Activated CD8-positive, alpha-beta memory T cell treated with anti-CD3 and anti-CD28 coated beads, Interleukin-2, amount 50 U/mL, for 24 hours (primary cell): ENCODE measurements around the gene WNT3.
"Not testable (repeated sequence)": the region's sequence is repeated elsewhere in the genome, so short reads cannot be mapped to it uniquely, and the experiment has no call there.

ENCODE experiments used
- DNase-seq: peaks from one replicate; pipeline ENCODE4 v3.0.0-alpha.2; 2020; ENCODE audit errors: extremely low read depth

The WNT3 gene

GRCh38 chr17:46765453-46765852 is 53.0 kb downstream of the WNT3 start:
- DNase-seq = no peak

- no peak for DNase-seq
Measured at GRCh38 chr17:46764709-46765401, 53.6 kb downstream of the WNT3 start.

- DNase-seq = no peak
Measured at GRCh38 chr17:46764000-46764708, 54.3 kb downstream of the WNT3 start.

- DNase-seq = no peak
Measured at GRCh38 chr17:46763416-46763815, 55.1 kb downstream of the WNT3 start.

- no peak for DNase-seq
Measured at GRCh38 chr17:46759141-46759540, 59.4 kb downstream of the WNT3 start.

- DNase-seq = no peak
Measured at GRCh38 chr17:46758614-46759013, 59.9 kb downstream of the WNT3 start.

- not testable (repeated sequence) for DNase-seq
Measured at GRCh38 chr17:46757588-46757987, 60.9 kb downstream of the WNT3 start.

GRCh38 chr17:46756861-46757260 is 61.6 kb downstream of the WNT3 start:
- no peak for DNase-seq

GRCh38 chr17:46756081-46756735 is 62.3 kb downstream of the WNT3 start:
- no peak for DNase-seq

GRCh38 chr17:46753776-46754175 is 64.7 kb downstream of the WNT3 start:
- no peak for DNase-seq

GRCh38 chr17:46751425-46751824 is 67.1 kb downstream of the WNT3 start:
- DNase-seq = no peak

- DNase-seq = no peak
Measured at GRCh38 chr17:46745376-46745775, 73.1 kb downstream of the WNT3 start.

GRCh38 chr17:46744441-46744840 is 74.1 kb downstream of the WNT3 start:
- no peak for DNase-seq

- DNase-seq = no peak
Measured at GRCh38 chr17:46742565-46743270, 75.8 kb downstream of the WNT3 start.

GRCh38 chr17:46741122-46741730 is 77.3 kb downstream of the WNT3 start:
- DNase-seq = no peak

- no peak for DNase-seq
Measured at GRCh38 chr17:46739982-46740381, 78.5 kb downstream of the WNT3 start.

- no peak for DNase-seq
Measured at GRCh38 chr17:46738544-46738943, 79.9 kb downstream of the WNT3 start.

GRCh38 chr17:46737326-46737725 is 81.2 kb downstream of the WNT3 start:
- DNase-seq = no peak

- no peak for DNase-seq
Measured at GRCh38 chr17:46736100-46736499, 82.4 kb downstream of the WNT3 start.

- DNase-seq = no peak
Measured at GRCh38 chr17:46733837-46734475, 84.5 kb downstream of the WNT3 start.

GRCh38 chr17:46732754-46733398 is 85.6 kb downstream of the WNT3 start:
- DNase-seq = no peak
